ENCODE data around the gene CA11. TPM values are rescaled to one million over a fixed set of nuclear protein-coding genes. Genes with fewer than 3 reads are reported as not detected.

Gene CA11
- total and polyA plus RNA-seq, 9 of the 15 experiments (the other 6 are each of a cell fraction or from before 2014, with no cell fraction given) = 2.9 to 19.9 (median 8.3) TPM

DNA sequence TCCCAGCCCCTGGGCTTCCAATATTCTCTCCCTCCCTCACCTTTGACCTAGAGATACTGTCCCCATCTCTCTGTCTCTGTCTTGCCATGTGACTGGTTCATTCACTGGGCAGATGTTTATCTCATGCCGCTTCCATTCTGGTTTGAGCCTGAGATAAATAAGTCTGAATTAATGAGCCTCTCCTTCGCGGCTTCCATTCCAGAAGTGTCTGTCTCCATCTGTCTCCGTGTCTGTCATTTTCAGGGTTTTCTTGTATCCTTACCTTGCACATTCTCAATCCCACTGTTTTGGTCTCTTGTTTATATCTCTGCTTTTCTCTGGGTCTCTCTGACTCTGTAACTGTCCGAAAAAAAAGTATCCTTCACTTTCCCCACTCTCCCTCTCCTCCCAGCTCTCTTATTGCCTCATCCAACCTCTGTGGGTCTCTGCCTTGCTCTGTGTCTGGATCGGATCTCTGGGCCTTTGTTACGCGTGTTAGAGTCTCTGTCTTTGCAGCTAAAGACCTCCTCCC, 22.4 kb downstream of the CA11 start (continued):
- TF ChIP-seq, protein P1, sequence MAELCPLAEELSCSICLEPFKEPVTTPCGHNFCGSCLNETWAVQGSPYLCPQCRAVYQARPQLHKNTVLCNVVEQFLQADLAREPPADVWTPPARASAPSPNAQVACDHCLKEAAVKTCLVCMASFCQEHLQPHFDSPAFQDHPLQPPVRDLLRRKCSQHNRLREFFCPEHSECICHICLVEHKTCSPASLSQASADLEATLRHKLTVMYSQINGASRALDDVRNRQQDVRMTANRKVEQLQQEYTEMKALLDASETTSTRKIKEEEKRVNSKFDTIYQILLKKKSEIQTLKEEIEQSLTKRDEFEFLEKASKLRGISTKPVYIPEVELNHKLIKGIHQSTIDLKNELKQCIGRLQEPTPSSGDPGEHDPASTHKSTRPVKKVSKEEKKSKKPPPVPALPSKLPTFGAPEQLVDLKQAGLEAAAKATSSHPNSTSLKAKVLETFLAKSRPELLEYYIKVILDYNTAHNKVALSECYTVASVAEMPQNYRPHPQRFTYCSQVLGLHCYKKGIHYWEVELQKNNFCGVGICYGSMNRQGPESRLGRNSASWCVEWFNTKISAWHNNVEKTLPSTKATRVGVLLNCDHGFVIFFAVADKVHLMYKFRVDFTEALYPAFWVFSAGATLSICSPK (IDR thresholded peaks at IDR 0.05; ENCODE audit: borderline replicate concordance) = 0 out of 2 replicates have a peak, but pooled peaks have one; percentile 47
- TF ChIP-seq POLR2A (conservative IDR thresholded peaks at IDR 0.05) (peak; percentile 51; the same call in 1 of the 2 replicates), HDAC8 (tag; IDR thresholded peaks at IDR 0.05) (no peak), HIVEP1 (CRISPR knock-in tag; IDR thresholded peaks at IDR 0.05) (no peak), SMARCA4 (IDR thresholded peaks at IDR 0.05) (peak; percentile 45), PHB2 (IDR thresholded peaks at IDR 0.05; ENCODE audit: low read depth) (peak; percentile 59; the same call in 1 of the 2 replicates), NR2C2 (CRISPR knock-in tag; IDR thresholded peaks at IDR 0.05) (no peak), NR2C2 (tag; IDR thresholded peaks at IDR 0.05) (peak; percentile 91), MEF2D (tag; conservative IDR thresholded peaks at IDR 0.05; ENCODE audit: low read depth) (0 out of 2 replicates have a peak, but pooled peaks have one; percentile 18), KAT2B (IDR thresholded peaks at IDR 0.05; ENCODE audit: low read depth, low read length) (no peak), ATF7 (IDR thresholded peaks at IDR 0.05) (no peak), TAF7 (tag; IDR thresholded peaks at IDR 0.05) (peak; percentile 40; the same call in 1 of the 2 replicates), ZNF274 (IDR thresholded peaks at IDR 0.05; ENCODE audit: borderline replicate concordance, low read depth, low read length) (no peak), CEBPB (tag; IDR thresholded peaks at IDR 0.05) (peak; percentile 44; the same call in 1 of the 2 replicates), GTF2E2 (tag; IDR thresholded peaks at IDR 0.05) (no peak), CHD4 (IDR thresholded peaks at IDR 0.05; ENCODE audit: insufficient read depth, insufficient replicate concordance, low read depth, low read length, poor library complexity, severe bottlenecking) (no peak)
- TF ChIP-seq, protein P2, sequence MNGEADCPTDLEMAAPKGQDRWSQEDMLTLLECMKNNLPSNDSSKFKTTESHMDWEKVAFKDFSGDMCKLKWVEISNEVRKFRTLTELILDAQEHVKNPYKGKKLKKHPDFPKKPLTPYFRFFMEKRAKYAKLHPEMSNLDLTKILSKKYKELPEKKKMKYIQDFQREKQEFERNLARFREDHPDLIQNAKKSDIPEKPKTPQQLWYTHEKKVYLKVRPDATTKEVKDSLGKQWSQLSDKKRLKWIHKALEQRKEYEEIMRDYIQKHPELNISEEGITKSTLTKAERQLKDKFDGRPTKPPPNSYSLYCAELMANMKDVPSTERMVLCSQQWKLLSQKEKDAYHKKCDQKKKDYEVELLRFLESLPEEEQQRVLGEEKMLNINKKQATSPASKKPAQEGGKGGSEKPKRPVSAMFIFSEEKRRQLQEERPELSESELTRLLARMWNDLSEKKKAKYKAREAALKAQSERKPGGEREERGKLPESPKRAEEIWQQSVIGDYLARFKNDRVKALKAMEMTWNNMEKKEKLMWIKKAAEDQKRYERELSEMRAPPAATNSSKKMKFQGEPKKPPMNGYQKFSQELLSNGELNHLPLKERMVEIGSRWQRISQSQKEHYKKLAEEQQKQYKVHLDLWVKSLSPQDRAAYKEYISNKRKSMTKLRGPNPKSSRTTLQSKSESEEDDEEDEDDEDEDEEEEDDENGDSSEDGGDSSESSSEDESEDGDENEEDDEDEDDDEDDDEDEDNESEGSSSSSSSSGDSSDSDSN (IDR thresholded peaks at IDR 0.05; ENCODE audit: borderline replicate concordance in 1 of 2, low read depth in 2 of 2, low read length in 2 of 2) = no peak

Measured in K562 (cell line).